Measurements from ENCODE around the gene TNS1. TPM values are rescaled to one million over a fixed set of nuclear protein-coding genes. Genes with fewer than 3 reads are reported as not detected.

TNS1 gene
- 82.9 and 101 TPM in 2 replicates for total RNA-seq

GRCh38 chr2:218002845-218003180 lies at the start of gene TNS1:
TSS of gene TNS1 (minus strand) at chr2:218002995. CDS start at chr2:218002872, 123 bp downstream.

Other genes with a start within 250 kb of the TNS1 start
- not detected in 2 replicates for gene RUFY4, start 66.3 kb upstream of the TNS1 start, total RNA-seq
- gene CXCR2, start 123.0 kb upstream of the TNS1 start, total RNA-seq, result not detected in 2 replicates
- not detected in 2 replicates for gene CXCR1, start 164.0 kb upstream of the TNS1 start, total RNA-seq
- 177 and 192 TPM in 2 replicates for gene ARPC2, start 214.2 kb upstream of the TNS1 start, total RNA-seq

All from cardiac ventricle fibroblast (primary cell).